Right ventricle myocardium superior (tissue), 1 donor: ENCODE measurements around the gene MS4A13. TPM values are rescaled to one million over a fixed set of nuclear protein-coding genes. Genes with fewer than 3 reads are reported as not detected.
"Not testable (repeated sequence)": the region's sequence is repeated elsewhere in the genome, so short reads cannot be mapped to it uniquely, and the experiment has no call there.

Source experiments
- ATAC-seq: fragments of 200-7000 bp; cut with Tn5 transposase; one replicate; pipeline ENCODE4 v1.9.1; 2020; ENCODE audit warnings: mild to moderate bottlenecking; ENCODE audit not compliant: poor library complexity
- DNase-seq: peaks from one replicate; pipeline ENCODE4 v3.0.0-alpha.2; 2020
- intact Hi-C: fragments of 100-400 bp; cut with DNase I; formaldehyde crosslinking; loops from one replicate; pipeline ENCODE4 v1.11.2; 2022
- long read RNA-seq: library from polyadenylated mRNA; unstranded; transcript quantifications from one replicate; pipeline ENCODE4 v2.0.0, GENCODE V29; 2021
- total RNA-seq: library from RNA; stranded (reverse); fragmentation: NEBNext Ultra II Directional; extraction: Animal tissue kit (Norgen Biotek cat#: 25700); gene quantifications from one replicate; pipeline ENCODE4 v1.2.1, GENCODE V29; 2021
- donor health status: DM: no; HTN: yes; CAD: no; lungs with severe emphysema.

MS4A13 gene
- not detected for total RNA-seq
- long read RNA-seq, result 0 reads

GRCh38 chr11:60515144-60515855 is at the start of gene MS4A13:
Gene MS4A13, plus strand, starts transcription at chr11:60515392. Its CDS starts 2,692 bp downstream, at chr11:60518084.
- ATAC-seq (no peak), DNase-seq (no peak)
- intact Hi-C loops, result no loop called here

GRCh38 chr11:60468829-60469228 is 46.4 kb upstream of the MS4A13 start:
- intact Hi-C loops, result no loop called here
- DNase-seq (no peak), ATAC-seq (no peak)

- DNase-seq (no peak), ATAC-seq (no peak)
- intact Hi-C loops, result no loop called here
Measured at GRCh38 chr11:60469723-60470122, 45.5 kb upstream of the MS4A13 start.

- intact Hi-C loops, result no loop called here
- DNase-seq (no peak), ATAC-seq (peak; percentile 43)
Measured at GRCh38 chr11:60477035-60477445, 38.2 kb upstream of the MS4A13 start.

DNA sequence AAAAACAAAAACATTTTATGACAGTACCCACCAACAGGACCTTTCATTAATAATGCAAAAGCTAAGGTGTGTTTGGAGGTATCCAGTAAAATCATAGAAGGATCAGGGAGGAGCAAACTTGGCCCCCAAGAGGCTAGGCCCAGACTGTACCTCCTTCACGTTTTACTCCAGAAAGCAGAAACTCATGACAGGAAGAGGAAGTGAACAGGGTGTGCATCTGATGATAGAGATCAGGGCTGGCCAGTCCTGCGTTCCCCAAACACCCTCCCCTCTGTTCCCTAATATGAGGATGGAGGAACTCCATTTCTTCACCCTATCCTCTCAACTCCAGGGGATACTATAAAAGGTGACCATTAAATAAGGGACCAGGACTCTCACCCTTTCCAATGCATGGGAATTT is 32.8 kb upstream of the MS4A13 start:
- ATAC-seq (peak; percentile 56), DNase-seq (no peak)
- intact Hi-C loops, result no loop called here

DNA sequence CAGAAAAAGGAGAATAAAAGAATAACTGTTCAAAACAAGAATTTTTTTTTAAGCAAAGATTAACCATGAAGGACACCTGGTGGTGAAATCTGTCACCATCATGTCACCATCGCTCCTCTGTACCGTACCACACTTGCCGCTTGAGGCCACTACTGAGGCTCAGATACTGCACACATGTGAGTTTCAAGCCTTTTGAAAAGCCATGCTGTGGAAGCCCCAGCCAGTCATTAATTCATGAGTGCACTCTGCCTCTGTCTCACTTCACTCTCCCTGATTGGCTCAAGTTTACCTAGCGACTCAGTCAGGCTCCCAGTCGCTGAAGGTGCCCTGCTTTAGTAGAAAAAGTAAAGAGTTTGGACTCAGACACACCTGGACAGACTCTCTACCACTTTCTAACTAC is 29.2 kb upstream of the MS4A13 start:
- ATAC-seq (no peak), DNase-seq (no peak)
- intact Hi-C loops, result no loop called here

DNA sequence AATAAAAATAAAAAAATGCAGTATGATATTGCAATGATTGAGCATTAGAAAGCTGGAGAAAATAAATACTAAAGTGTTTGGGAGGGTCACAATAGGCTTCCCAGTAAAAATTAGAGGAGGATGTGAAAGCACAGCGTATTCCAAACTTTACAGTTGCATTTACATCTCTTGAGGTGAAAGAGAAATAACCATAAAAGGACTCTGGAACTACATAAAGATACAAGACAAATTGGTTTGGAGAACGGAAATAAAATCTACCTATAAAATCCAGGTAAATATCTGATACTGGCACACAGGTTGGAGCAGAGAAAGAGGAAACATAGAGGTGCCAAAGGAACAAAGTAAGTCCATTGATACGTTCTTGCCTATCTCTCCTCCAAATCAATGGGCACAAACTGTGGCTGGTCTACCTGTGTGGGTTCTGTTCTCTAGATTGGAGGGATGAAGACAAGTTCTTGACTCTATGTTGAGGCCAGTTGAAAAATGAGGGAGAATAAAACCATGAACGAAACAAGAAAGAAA is 22.6 kb upstream of the MS4A13 start, which contains the start of gene MS4A12:
Gene MS4A12, plus strand, starts transcription at position 291 of the 522 bp plus-strand sequence. CDS start 4,541 bp downstream, outside the sequence.
- intact Hi-C loops, result no loop called here
- ATAC-seq (no peak), DNase-seq (no peak)

DNA sequence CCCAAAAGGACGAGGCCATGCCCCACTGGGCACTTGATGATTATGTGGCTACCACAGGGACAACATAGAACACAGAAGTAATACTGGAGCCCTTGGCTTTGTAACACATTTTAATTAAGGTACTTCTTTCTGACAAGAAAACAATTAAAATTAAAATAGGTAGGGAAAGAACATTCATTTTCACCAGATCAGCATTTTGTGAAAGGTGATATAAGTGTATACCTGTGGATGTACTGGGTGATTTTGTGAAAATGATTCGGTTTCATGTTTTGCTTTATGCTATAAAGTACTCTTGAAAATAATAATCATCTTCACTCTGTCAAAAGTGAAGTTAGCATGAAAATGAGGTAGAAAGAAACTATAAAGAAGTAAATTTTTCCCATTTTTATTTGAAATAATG is 21.7 kb upstream of the MS4A13 start:
- DNase-seq, result no peak
- no peak for ATAC-seq
- intact Hi-C loops, result no loop called here

DNA sequence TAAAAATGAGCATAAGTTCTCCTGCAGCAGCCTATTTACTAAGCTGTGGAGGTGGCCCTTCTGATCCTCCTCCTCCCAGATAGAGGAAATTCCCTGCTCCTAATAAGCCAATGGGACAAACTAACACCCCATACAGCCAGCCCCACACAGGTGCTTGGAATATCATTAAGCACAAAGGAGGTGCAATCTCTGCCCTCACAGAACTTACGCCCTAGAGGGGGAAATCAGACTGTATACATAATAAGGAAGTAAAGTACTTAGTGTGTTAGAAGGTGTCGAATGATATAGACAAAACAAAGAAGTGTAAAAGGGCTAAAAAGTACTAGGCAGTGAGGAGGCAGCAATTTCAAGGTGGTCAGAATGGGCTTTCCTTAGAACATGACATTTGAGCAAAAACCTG is 16.8 kb upstream of the MS4A13 start:
- ATAC-seq (no peak), DNase-seq (no peak)
- intact Hi-C loops, result no loop called here

DNA sequence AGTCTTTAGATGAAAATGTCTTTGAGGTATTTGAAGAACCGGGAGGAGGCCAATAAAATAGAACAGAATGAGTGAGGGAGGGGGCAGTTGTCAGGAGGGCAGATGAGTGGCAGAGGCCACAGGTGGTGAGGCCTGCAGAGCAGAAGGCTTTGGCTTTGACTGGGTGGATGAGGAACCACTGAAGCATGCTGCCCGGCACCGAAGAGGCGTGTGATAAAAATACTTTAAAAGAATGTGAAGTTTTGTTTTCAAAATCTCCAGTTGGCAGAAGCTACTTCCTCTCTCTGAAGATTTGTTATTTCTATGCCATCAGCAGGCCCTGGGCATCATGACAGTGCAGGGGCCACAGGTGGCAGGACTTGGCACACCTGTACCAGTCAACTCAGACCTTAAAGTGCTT is 16.3 kb upstream of the MS4A13 start:
- DNase-seq (no peak), ATAC-seq (no peak)
- intact Hi-C loops, result no loop called here

DNA sequence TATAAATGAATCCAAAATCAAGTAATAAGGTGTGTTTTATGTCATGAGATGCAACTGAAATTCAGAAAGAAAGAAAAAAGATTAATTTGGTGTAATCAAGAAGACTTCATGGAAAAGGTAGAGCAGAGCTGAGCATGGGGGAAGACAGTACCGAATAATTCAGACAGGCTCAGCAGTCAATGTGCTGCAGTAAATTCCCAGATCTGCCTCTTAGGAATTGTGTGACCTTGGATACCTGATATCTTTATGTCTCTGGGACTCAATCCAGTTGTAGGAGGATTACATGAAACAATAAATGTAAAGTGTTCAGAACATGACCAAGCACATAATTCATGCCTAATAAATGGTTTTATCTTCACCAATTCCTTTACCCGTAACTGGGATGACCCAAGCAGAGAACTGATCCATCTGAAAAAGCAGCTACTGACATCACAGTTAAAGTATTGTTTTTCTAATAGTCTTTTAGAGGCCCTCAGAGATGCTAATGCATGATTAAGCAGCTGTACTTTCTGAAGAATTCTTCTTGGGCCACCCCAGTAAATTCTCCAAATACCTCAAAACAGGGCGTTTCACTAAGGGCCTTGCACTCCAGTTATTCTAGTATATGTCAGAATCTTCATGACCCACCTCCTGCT is 14.8 kb upstream of the MS4A13 start:
- intact Hi-C loops, result no loop called here
- ATAC-seq, result no peak
- no peak for DNase-seq

GRCh38 chr11:60502221-60502775 is 12.9 kb upstream of the MS4A13 start:
- ATAC-seq (no peak), DNase-seq (no peak)
- intact Hi-C loops, result no loop called here

DNA sequence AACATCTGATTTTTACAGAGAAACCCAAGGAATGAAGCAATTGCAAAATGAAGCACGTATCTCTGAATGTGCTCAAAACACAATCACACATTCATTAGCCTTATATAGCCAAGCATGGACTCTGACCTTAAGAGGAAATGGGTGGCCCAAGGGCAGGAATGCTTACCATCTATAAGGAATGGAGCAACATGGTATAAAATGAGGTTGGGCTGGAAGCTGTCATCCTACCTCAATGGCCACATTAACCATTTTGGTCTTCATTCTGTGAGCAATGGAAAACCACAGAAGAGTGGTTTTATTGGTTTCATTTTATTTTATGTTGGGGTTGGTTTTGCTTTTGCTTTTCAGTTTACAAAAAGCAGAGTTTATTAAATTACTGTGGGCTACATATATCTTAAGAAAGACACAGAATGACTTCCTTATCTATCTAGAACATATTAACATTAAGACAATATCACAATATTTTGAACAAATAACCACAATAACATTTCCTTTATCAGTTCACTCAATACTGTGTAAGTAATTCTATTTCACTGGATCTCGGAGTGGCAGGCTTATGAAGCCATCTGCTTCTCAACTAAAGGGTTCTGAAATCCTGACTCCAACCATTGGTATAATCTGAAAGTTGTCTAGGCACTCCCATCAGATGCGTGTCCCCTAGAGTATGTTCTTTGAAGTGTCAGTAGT is 10.8 kb upstream of the MS4A13 start:
- intact Hi-C loops, result no loop called here
- no peak for ATAC-seq
- DNase-seq, result no peak

- DNase-seq, ATAC-seq, intact Hi-C loops: not testable (repeated sequence)
Measured at GRCh38 chr11:60509609-60510008, 5.6 kb upstream of the MS4A13 start.

GRCh38 chr11:60510209-60510608 is 5.0 kb upstream of the MS4A13 start:
- intact Hi-C loops, ATAC-seq, DNase-seq: not testable (repeated sequence)

GRCh38 chr11:60511393-60511792 is 3.8 kb upstream of the MS4A13 start:
- ATAC-seq (no peak), DNase-seq (no peak)
- intact Hi-C loops, result no loop called here

- DNase-seq (no peak), ATAC-seq (no peak)
- intact Hi-C loops, result no loop called here
Measured at GRCh38 chr11:60512651-60513225, 2.5 kb upstream of the MS4A13 start.

- intact Hi-C loops, result no loop called here
- ATAC-seq (no peak), DNase-seq (no peak)
Measured at GRCh38 chr11:60513496-60514460, 1.4 kb upstream of the MS4A13 start.
